Prostate gland (tissue), 2 donors: ENCODE measurements around the gene CSKMT.

Experiments used
- POLR2A ChIP-seq: fragments of 450-650 bp; IDR thresholded peaks from one replicate; pipeline ENCODE4 v1.6.1; 2016; ENCODE audit warnings: antibody characterized with exemption, mild to moderate bottlenecking
- TF ChIP-seq, protein P1 (sequence below), 4 experiments: fragments of 200-600 bp in 2 of 4; fragments of 450-650 bp in 2 of 4; sonication (generic) in 2 of 4; IDR thresholded peaks; 1 replicate in 3 of 4; 2 replicates in 1 of 4; pipeline ENCODE4 v1.5.1; 2016 to 2019; ENCODE audit warnings: antibody characterized with exemption in 4 of 4, mild to moderate bottlenecking in 2 of 4, moderate library complexity in 2 of 4

DNA sequence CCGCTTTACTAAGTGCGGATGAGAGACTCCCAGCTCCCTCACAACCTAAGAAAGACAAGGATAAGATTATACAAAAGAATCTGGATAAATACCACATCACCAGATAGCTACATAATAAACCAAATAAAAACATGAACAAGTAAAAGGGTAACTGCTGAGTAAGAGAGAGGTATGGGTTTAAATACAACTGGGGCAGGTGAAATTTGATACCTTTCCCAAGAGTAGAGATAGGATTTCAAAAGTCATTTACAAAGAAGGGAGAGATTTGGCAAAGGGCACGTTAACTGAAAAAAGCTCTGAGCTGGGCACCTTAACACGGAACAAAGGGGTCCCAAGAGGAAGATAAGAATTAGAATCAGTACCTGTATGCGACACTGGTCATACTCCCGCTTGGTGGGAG is 12.0 kb downstream of the CSKMT start:
- TF ChIP-seq, protein P1, sequence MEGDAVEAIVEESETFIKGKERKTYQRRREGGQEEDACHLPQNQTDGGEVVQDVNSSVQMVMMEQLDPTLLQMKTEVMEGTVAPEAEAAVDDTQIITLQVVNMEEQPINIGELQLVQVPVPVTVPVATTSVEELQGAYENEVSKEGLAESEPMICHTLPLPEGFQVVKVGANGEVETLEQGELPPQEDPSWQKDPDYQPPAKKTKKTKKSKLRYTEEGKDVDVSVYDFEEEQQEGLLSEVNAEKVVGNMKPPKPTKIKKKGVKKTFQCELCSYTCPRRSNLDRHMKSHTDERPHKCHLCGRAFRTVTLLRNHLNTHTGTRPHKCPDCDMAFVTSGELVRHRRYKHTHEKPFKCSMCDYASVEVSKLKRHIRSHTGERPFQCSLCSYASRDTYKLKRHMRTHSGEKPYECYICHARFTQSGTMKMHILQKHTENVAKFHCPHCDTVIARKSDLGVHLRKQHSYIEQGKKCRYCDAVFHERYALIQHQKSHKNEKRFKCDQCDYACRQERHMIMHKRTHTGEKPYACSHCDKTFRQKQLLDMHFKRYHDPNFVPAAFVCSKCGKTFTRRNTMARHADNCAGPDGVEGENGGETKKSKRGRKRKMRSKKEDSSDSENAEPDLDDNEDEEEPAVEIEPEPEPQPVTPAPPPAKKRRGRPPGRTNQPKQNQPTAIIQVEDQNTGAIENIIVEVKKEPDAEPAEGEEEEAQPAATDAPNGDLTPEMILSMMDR (IDR thresholded peaks at IDR 0.05), result no peak
- TF ChIP-seq POLR2A, result no peak
